ENCODE results near the gene CELF2. TPM values are rescaled to one million over a fixed set of nuclear protein-coding genes. Genes with fewer than 3 reads are reported as not detected.

Gene CELF2
- total RNA-seq, 1 donor from 2014 or later: 27.5 TPM

DNA sequence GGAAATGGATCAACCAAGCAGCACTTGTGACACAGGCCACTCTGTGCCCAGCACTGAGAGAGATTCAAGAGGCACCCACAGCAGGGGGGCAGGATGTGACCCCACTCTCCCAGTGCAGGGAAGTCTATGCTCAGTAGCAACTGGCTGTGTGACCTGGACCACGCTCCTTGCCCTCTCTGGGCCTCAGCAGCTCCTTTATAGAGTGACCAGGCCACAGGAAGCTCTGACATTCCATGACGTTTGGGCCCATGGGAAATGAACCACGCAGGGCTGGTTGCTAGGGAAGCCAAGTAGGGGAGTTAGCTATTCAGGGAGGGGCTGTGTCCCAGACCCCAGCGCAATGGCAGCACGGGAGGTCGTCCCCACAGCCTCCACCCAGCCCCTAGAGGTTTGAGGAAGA lies 361.2 kb downstream of the CELF2 start:
- no peak for DNase-seq (ENCODE audit: low spot score)
- Mint-ChIP-seq H3K27me3 (ENCODE audit: unreplicated experiment) (peaks cover 3% of the 10 kb centered on the region), H3K27ac (ENCODE audit: unreplicated experiment) (no peak overlapping the region), H3K4me1 (ENCODE audit: unreplicated experiment) (peaks cover 2% of the 10 kb centered on the region), H3K9me3 (ENCODE audit: unreplicated experiment) (no peaks in the 10 kb centered on the region), H3K4me3 (ENCODE audit: unreplicated experiment) (no peak overlapping the region), H3K36me3 (ENCODE audit: low read depth, unreplicated experiment) (no peaks in the 10 kb centered on the region)
- TF ChIP-seq, protein P1, sequence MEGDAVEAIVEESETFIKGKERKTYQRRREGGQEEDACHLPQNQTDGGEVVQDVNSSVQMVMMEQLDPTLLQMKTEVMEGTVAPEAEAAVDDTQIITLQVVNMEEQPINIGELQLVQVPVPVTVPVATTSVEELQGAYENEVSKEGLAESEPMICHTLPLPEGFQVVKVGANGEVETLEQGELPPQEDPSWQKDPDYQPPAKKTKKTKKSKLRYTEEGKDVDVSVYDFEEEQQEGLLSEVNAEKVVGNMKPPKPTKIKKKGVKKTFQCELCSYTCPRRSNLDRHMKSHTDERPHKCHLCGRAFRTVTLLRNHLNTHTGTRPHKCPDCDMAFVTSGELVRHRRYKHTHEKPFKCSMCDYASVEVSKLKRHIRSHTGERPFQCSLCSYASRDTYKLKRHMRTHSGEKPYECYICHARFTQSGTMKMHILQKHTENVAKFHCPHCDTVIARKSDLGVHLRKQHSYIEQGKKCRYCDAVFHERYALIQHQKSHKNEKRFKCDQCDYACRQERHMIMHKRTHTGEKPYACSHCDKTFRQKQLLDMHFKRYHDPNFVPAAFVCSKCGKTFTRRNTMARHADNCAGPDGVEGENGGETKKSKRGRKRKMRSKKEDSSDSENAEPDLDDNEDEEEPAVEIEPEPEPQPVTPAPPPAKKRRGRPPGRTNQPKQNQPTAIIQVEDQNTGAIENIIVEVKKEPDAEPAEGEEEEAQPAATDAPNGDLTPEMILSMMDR (IDR thresholded peaks at IDR 0.05; ENCODE audit: unreplicated experiment): no peak

DNA sequence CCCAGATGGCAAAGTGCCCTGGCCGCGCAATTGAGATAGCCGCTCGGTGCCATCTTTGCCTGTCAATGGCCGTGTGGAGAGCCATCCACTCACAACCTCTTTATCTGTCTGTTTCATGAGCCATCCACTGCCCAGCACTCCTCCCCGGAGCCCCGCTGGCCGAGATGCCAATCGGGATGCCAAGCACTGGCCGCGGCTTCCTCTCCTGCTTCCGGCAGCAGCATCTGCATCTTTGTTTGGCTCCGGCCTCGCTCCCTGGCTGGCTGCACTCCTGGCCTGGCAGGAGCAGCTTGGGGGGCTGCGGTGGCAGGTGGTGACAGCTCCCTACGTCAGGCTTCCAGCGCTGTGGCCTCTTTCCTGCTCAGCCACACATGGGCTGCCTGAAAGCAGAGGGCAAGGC lies 362.1 kb downstream of the CELF2 start:
- Mint-ChIP-seq H3K27ac (ENCODE audit: unreplicated experiment) (no peak overlapping the region), H3K4me3 (ENCODE audit: unreplicated experiment) (no peak overlapping the region), H3K27me3 (ENCODE audit: unreplicated experiment) (peaks cover 3% of the 10 kb centered on the region), H3K4me1 (ENCODE audit: unreplicated experiment) (peaks cover 2% of the 10 kb centered on the region), H3K36me3 (ENCODE audit: low read depth, unreplicated experiment) (no peaks in the 10 kb centered on the region), H3K9me3 (ENCODE audit: unreplicated experiment) (no peaks in the 10 kb centered on the region)
- TF ChIP-seq, protein P1 (IDR thresholded peaks at IDR 0.05; ENCODE audit: unreplicated experiment): no peak
- no peak for DNase-seq (ENCODE audit: low spot score)

DNA sequence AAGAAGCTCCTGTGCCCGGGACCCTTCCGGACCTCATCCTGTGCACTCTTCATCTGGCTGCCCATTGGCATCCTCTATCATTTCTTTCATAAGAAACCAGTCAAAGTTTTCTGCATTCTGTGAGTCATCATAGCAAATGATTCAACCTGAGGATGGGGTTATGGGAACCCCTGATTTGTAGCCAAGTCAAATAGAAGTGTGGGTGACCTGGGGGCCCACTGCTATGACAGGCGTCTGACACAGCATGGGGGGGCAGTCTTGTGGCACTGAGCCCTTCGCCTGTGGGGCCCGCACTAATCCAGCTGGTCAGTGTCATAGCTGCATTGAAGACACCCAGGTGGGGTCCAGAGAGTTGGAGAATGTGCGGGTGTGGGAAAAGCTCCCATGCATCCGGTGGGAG lies 363.4 kb downstream of the CELF2 start:
- no peak for DNase-seq (ENCODE audit: low spot score)
- Mint-ChIP-seq H3K27me3 (ENCODE audit: unreplicated experiment) (peaks cover 5% of the 10 kb centered on the region), H3K27ac (ENCODE audit: unreplicated experiment) (no peak overlapping the region), H3K4me1 (ENCODE audit: unreplicated experiment) (peaks cover 2% of the 10 kb centered on the region), H3K36me3 (ENCODE audit: low read depth, unreplicated experiment) (no peaks in the 10 kb centered on the region), H3K9me3 (ENCODE audit: unreplicated experiment) (no peaks in the 10 kb centered on the region), H3K4me3 (ENCODE audit: unreplicated experiment) (no peak overlapping the region)
- TF ChIP-seq, protein P1 (IDR thresholded peaks at IDR 0.05; ENCODE audit: unreplicated experiment): no peak

DNA sequence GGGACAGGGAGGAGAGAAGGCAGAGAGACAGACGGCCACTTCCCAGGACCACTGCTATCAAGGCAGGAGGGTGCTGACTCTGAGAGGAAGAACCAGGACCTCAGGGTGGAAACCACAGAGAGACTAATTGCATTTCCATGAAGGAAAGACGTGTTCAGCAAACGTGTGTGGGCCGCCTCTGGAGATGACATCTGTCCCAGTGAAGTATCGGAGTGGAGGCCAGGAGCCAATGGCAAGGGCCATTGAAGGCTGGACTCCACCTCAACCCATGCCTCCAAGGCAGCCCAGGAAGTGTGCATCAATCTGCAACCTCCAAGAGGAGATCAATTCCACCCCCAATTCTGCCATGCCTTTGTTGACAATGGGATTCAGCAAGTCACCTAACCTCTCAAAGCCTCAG lies 363.8 kb downstream of the CELF2 start:
- TF ChIP-seq, protein P1 (IDR thresholded peaks at IDR 0.05; ENCODE audit: unreplicated experiment): no peak

GRCh38 chr10:11382187-11382586 lies 364.5 kb downstream of the CELF2 start:
- peaks cover 2% of the 10 kb centered on the region for H3K4me1 Mint-ChIP-seq (ENCODE audit: unreplicated experiment)
- H3K27ac Mint-ChIP-seq (ENCODE audit: unreplicated experiment): no peak overlapping the region
- TF ChIP-seq, protein P1 (IDR thresholded peaks at IDR 0.05; ENCODE audit: unreplicated experiment): no peak
- no peaks in the 10 kb centered on the region for H3K9me3 Mint-ChIP-seq (ENCODE audit: unreplicated experiment)
- H3K27me3 Mint-ChIP-seq (ENCODE audit: unreplicated experiment): peaks cover 5% of the 10 kb centered on the region
- no peak overlapping the region for H3K4me3 Mint-ChIP-seq (ENCODE audit: unreplicated experiment)
- no peaks in the 10 kb centered on the region for H3K36me3 Mint-ChIP-seq (ENCODE audit: low read depth, unreplicated experiment)
- DNase-seq (ENCODE audit: low spot score): no peak

More for the DNA sequence above, 363.8 kb downstream of the CELF2 start:
- Mint-ChIP-seq H3K27me3 (ENCODE audit: unreplicated experiment) (peaks cover 5% of the 10 kb centered on the region), H3K9me3 (ENCODE audit: unreplicated experiment) (no peaks in the 10 kb centered on the region), H3K36me3 (ENCODE audit: low read depth, unreplicated experiment) (no peaks in the 10 kb centered on the region), H3K4me1 (ENCODE audit: unreplicated experiment) (peaks cover 2% of the 10 kb centered on the region), H3K27ac (ENCODE audit: unreplicated experiment) (no peak overlapping the region), H3K4me3 (ENCODE audit: unreplicated experiment) (no peak overlapping the region)
- DNase-seq (ENCODE audit: low spot score): no peak
